ENCODE data around the gene TUFM.

The TUFM gene

GRCh38 chr16:28876973-28877654 lies 31.0 kb upstream of the TUFM start:
- TF ChIP-seq, protein P1, sequence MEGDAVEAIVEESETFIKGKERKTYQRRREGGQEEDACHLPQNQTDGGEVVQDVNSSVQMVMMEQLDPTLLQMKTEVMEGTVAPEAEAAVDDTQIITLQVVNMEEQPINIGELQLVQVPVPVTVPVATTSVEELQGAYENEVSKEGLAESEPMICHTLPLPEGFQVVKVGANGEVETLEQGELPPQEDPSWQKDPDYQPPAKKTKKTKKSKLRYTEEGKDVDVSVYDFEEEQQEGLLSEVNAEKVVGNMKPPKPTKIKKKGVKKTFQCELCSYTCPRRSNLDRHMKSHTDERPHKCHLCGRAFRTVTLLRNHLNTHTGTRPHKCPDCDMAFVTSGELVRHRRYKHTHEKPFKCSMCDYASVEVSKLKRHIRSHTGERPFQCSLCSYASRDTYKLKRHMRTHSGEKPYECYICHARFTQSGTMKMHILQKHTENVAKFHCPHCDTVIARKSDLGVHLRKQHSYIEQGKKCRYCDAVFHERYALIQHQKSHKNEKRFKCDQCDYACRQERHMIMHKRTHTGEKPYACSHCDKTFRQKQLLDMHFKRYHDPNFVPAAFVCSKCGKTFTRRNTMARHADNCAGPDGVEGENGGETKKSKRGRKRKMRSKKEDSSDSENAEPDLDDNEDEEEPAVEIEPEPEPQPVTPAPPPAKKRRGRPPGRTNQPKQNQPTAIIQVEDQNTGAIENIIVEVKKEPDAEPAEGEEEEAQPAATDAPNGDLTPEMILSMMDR (IDR thresholded peaks at IDR 0.05): no peak

- TF ChIP-seq, protein P1 (IDR thresholded peaks at IDR 0.05): no peak
These were observed 30.0 kb upstream of the TUFM start for GRCh38 chr16:28876019-28876659.

- TF ChIP-seq, protein P1 (IDR thresholded peaks at IDR 0.05): no peak
These were observed 29.2 kb upstream of the TUFM start for GRCh38 chr16:28875134-28876018.

GRCh38 chr16:28874406-28874805 lies 28.3 kb upstream of the TUFM start:
- TF ChIP-seq, protein P1 (IDR thresholded peaks at IDR 0.05): no peak

DNA sequence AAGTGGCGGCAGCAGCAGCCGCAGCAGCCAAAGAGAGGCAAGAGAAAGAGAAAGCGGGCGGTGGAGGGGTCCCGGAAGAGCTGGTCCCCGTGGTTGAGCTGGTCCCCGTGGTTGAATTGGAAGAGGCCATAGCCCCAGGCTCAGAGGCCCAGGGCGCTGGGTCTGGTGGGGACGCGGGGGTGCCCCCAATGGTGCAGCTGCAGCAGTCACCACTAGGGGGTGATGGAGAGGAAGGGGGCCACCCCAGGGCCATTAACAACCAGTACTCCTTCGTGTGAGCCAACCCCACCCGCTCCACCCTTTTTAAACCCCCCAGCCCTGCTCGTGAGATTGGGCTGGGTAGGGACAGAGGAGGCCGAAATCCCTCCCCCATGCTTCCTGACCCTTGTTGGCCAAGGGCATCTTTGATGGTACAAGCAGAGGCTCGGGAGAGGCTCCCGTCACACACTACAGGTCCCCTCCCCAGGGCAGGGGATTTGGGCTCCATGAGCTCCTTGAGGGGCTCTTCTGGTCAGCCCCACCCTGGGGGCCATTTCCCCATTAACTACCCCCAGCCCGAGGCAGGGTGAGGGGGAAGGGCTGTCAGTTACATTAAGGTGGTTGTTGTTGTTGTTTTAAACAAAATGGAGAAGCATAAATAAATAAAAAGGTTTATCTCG lies 27.5 kb upstream of the TUFM start:
- TF ChIP-seq, protein P1 (IDR thresholded peaks at IDR 0.05): peak; percentile 71

DNA sequence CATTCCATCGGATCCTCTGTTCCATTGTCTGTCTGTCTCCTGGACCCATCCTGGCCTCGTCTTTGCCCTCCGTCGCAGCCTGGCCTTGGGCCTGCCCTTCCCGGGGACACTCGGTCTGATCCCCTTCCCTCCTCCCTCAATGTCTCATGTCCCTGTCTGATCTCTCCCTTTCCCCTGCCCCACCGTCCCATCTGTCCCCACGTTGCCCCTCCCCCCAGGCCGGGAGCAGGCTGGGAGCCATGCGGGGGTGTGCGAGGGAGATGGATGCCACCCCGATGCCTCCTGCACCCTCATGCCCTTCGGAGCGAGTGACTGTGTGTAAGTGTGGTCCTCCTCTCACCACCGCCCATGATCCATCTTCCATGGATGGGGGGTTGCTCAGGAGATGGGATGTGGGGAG lies 26.8 kb upstream of the TUFM start:
- TF ChIP-seq, protein P1 (IDR thresholded peaks at IDR 0.05): no peak

- TF ChIP-seq, protein P1 (IDR thresholded peaks at IDR 0.05): no peak
These were observed 23.1 kb upstream of the TUFM start for GRCh38 chr16:28869201-28869600.

Data from LNCAP (cell line).